T-helper 9 cell (primary cell): ENCODE results near the gene GDI2.
"Not testable (repeated sequence)": the region's sequence is repeated elsewhere in the genome, so short reads cannot be mapped to it uniquely, and the experiment has no call there.

Source experiments
- DNase-seq: peaks from one replicate; pipeline ENCODE4 v3.0.0-alpha.2; 2020

The GDI2 gene

GRCh38 chr10:5826511-5826910 lies 13.3 kb upstream of the GDI2 start:
- not testable (repeated sequence) for DNase-seq

GRCh38 chr10:5818894-5819293 lies 5.7 kb upstream of the GDI2 start:
- no peak for DNase-seq

GRCh38 chr10:5818048-5818331 lies 4.8 kb upstream of the GDI2 start:
- DNase-seq: no peak

- no peak for DNase-seq
These were observed 4.3 kb upstream of the GDI2 start for GRCh38 chr10:5817322-5818047.

- DNase-seq: no peak
These were observed 2.9 kb upstream of the GDI2 start for GRCh38 chr10:5816170-5816569.

GRCh38 chr10:5814110-5815107 lies 1.2 kb upstream of the GDI2 start:
- DNase-seq: no peak

- DNase-seq: no peak
These were observed 218 bp downstream of the GDI2 start for GRCh38 chr10:5813091-5813340.

GRCh38 chr10:5812283-5813090 lies 747 bp downstream of the GDI2 start:
- peak; percentile 27 for DNase-seq

GRCh38 chr10:5811387-5811821 lies 1.8 kb downstream of the GDI2 start:
- DNase-seq: no peak

GRCh38 chr10:5810225-5810624 lies 3.0 kb downstream of the GDI2 start:
- no peak for DNase-seq

- no peak for DNase-seq
These were observed 3.6 kb downstream of the GDI2 start for GRCh38 chr10:5809527-5810154.

GRCh38 chr10:5808783-5809392 lies 4.3 kb downstream of the GDI2 start:
- not testable (repeated sequence) for DNase-seq

- no peak for DNase-seq
These were observed 6.5 kb downstream of the GDI2 start for GRCh38 chr10:5806745-5807144.

GRCh38 chr10:5805711-5806110 lies 7.5 kb downstream of the GDI2 start:
- DNase-seq: no peak

- DNase-seq: no peak
These were observed 8.0 kb downstream of the GDI2 start for GRCh38 chr10:5805260-5805659.

- DNase-seq: no peak
These were observed 8.8 kb downstream of the GDI2 start for GRCh38 chr10:5804386-5804785.

GRCh38 chr10:5800782-5801181 lies 12.5 kb downstream of the GDI2 start:
- no peak for DNase-seq

GRCh38 chr10:5794236-5794635 lies 19.0 kb downstream of the GDI2 start:
- no peak for DNase-seq

- no peak for DNase-seq
These were observed 23.6 kb downstream of the GDI2 start for GRCh38 chr10:5789626-5790025.

GRCh38 chr10:5788969-5789368 lies 24.3 kb downstream of the GDI2 start:
- DNase-seq: no peak

GRCh38 chr10:5783300-5783699 lies 29.9 kb downstream of the GDI2 start:
- DNase-seq: no peak

- DNase-seq: no peak
These were observed 31.1 kb downstream of the GDI2 start for GRCh38 chr10:5782174-5782573.

- DNase-seq: no peak
These were observed 33.5 kb downstream of the GDI2 start for GRCh38 chr10:5779730-5780129.
